Karpas-422 (cell line): ENCODE data around the gene OR10A3. TPM values are rescaled to one million over a fixed set of nuclear protein-coding genes. Genes with fewer than 3 reads are reported as not detected.
A peak's percentile ranks its signal among the peaks of the same experiment; 100 is the strongest.
"Not testable (repeated sequence)": the region's sequence is repeated elsewhere in the genome, so short reads cannot be mapped to it uniquely, and the experiment has no call there.

Experiments used
- DNase-seq: peaks from one replicate; pipeline ENCODE4 v3.0.0-alpha.2; 2015
- H2AFZ ChIP-seq: fragments of 200-600 bp; sonication (generic); 2 replicates; pipeline ENCODE4 v1.6.1; 2014; ENCODE audit warnings: antibody characterized with exemption, low read length, mixed read lengths
- H3K27ac ChIP-seq: fragments of 200-600 bp; sonication (generic); 2 replicates; pipeline ENCODE4 v1.5.1; 2014; ENCODE audit warnings: mild to moderate bottlenecking, low read length, moderate library complexity
- H3K27me3 ChIP-seq: fragments of 200-600 bp; sonication (generic); 2 replicates; pipeline ENCODE4 v1.6.1; 2014; ENCODE audit warnings: low read length, mixed read lengths
- H3K36me3 ChIP-seq: fragments of 200-600 bp; sonication (generic); 2 replicates; pipeline ENCODE4 v1.6.1; 2014; ENCODE audit warnings: low read length, mixed read lengths; ENCODE audit not compliant: insufficient read depth
- H3K4me1 ChIP-seq: fragments of 200-600 bp; sonication (generic); 2 replicates; pipeline ENCODE4 v1.6.1; 2014; ENCODE audit warnings: mild to moderate bottlenecking, low read length, mixed read lengths
- H3K4me2 ChIP-seq: fragments of 200-600 bp; sonication (generic); 2 replicates; pipeline ENCODE4 v1.6.1; 2014; ENCODE audit warnings: low read length, low read depth, mild to moderate bottlenecking; ENCODE audit not compliant: poor library complexity, severe bottlenecking
- H3K4me3 ChIP-seq: fragments of 200-600 bp; sonication (generic); 2 replicates; pipeline ENCODE4 v1.5.1; 2014; ENCODE audit warnings: mild to moderate bottlenecking, antibody characterized with exemption, low read length, mixed read lengths
- H3K79me2 ChIP-seq: fragments of 200-600 bp; sonication (generic); 2 replicates; pipeline ENCODE4 v1.6.1; 2014; ENCODE audit warnings: mild to moderate bottlenecking, low read length, mixed read lengths
- H3K9ac ChIP-seq: fragments of 200-600 bp; sonication (generic); 2 replicates; pipeline ENCODE4 v1.6.0; 2014; ENCODE audit warnings: low read length
- H3K9me2 ChIP-seq: fragments of 200-600 bp; sonication (generic), shearing (Covaris generic); replicated peaks from 2 replicates; pipeline ENCODE4 v1.6.0; 2014; ENCODE audit warnings: mild to moderate bottlenecking, low read length, moderate library complexity; ENCODE audit not compliant: insufficient read depth
- H3K9me3 ChIP-seq: fragments of 300-700, 200-600 bp; sonication (generic); 2 replicates; pipeline ENCODE4 v1.6.1; 2014; ENCODE audit warnings: low read length, mixed read lengths
- H4K20me1 ChIP-seq: fragments of 200-600 bp; sonication (generic); 2 replicates; pipeline ENCODE4 v1.6.1; 2014; ENCODE audit warnings: mild to moderate bottlenecking, antibody characterized with exemption, low read length, low read depth; ENCODE audit not compliant: insufficient read depth
- total RNA-seq: library from RNA; depleted of rRNA; stranded (reverse); fragments of >200 nt; shearing (Covaris generic); gene quantifications from 2 replicates; pipeline ENCODE4 v1.2.3, GENCODE V29; 2014; ENCODE audit warnings: low replicate concordance; rRNA removed

Gene OR10A3
- total RNA-seq = not detected in 2 replicates

- H3K9me3 ChIP-seq = peaks cover 15% of the 10 kb centered on the region
- H3K4me1 ChIP-seq = no peaks in the 10 kb centered on the region
- H3K36me3 ChIP-seq = no peaks in the 10 kb centered on the region; the same call in 1 of the 2 replicates
- H3K79me2 ChIP-seq = no peaks in the 10 kb centered on the region
- DNase-seq = no peak
- H3K4me2 ChIP-seq = no peak within 1 kb of the TSS
- no peak within 1 kb of the TSS for H2AFZ ChIP-seq
- H3K27me3 ChIP-seq = no peaks in the 10 kb centered on the region
- H3K4me3 ChIP-seq = no peak within 1 kb of the TSS
- no peak within 1 kb of the TSS for H3K27ac ChIP-seq
- no peaks in the 10 kb centered on the region for H3K9me2 ChIP-seq
- no peak within 1 kb of the TSS for H3K9ac ChIP-seq
- no peaks in the 10 kb centered on the region for H4K20me1 ChIP-seq
Measured at GRCh38 chr11:7941608-7942007, at the start of gene OR10A3. Gene OR10A3, minus strand, starts transcription at chr11:7941708. Its CDS starts 2,188 bp downstream, at chr11:7939520.

GRCh38 chr11:7987560-7987883 is 46.0 kb upstream of the OR10A3 start:
- H3K36me3 ChIP-seq, H3K27me3 ChIP-seq, H3K27ac ChIP-seq, DNase-seq, H3K9me3 ChIP-seq, H3K9me2 ChIP-seq, H2AFZ ChIP-seq: not testable (repeated sequence)
- Histone ChIP-seq H3K9ac (peak overlapping the region; percentile 79), H3K79me2 (peaks cover 45% of the 10 kb centered on the region), H3K4me1 (peaks cover 29% of the 10 kb centered on the region), H3K4me2 (peak overlapping the region; percentile 93), H3K4me3 (peak overlapping the region; percentile 88), H4K20me1 (peaks cover 20% of the 10 kb centered on the region; the same call in 1 of the 2 replicates)

- peak within 1 kb of the TSS; percentile 93 for H3K4me2 ChIP-seq
- no peaks in the 10 kb centered on the region for H3K9me2 ChIP-seq
- peak within 1 kb of the TSS; percentile 20; the same call in 1 of the 2 replicates for H3K27ac ChIP-seq
- H3K36me3 ChIP-seq = peaks cover 9% of the 10 kb centered on the region; the same call in 1 of the 2 replicates
- peak within 1 kb of the TSS; percentile 84 for H3K9ac ChIP-seq
- no peaks in the 10 kb centered on the region for H3K9me3 ChIP-seq
- peak within 1 kb of the TSS; percentile 93 for H2AFZ ChIP-seq
- DNase-seq = peak; percentile 99
- H3K4me3 ChIP-seq = peak within 1 kb of the TSS; percentile 88
- peaks cover 45% of the 10 kb centered on the region for H3K79me2 ChIP-seq
- H4K20me1 ChIP-seq = peaks cover 20% of the 10 kb centered on the region; the same call in 1 of the 2 replicates
- H3K4me1 ChIP-seq = peaks cover 29% of the 10 kb centered on the region
- H3K27me3 ChIP-seq = no peaks in the 10 kb centered on the region
Measured at GRCh38 chr11:7986768-7987559, 45.5 kb upstream of the OR10A3 start, which contains the start of gene EIF3F. Gene EIF3F, plus strand, starts transcription at chr11:7987337. Its CDS starts 16 bp downstream, at chr11:7987353.

- Histone ChIP-seq H3K9me2 (no peaks in the 10 kb centered on the region), H3K9ac (no peak overlapping the region), H3K4me3 (no peak overlapping the region), H2AFZ (no peak overlapping the region), H3K27ac (no peak overlapping the region), H3K79me2 (peaks cover 19% of the 10 kb centered on the region), H3K4me2 (no peak overlapping the region), H4K20me1 (peaks cover 14% of the 10 kb centered on the region; the same call in 1 of the 2 replicates), H3K36me3 (peaks cover 4% of the 10 kb centered on the region; the same call in 1 of the 2 replicates), H3K4me1 (peaks cover 23% of the 10 kb centered on the region), H3K9me3 (no peaks in the 10 kb centered on the region), H3K27me3 (no peaks in the 10 kb centered on the region)
- DNase-seq = no peak
Measured at GRCh38 chr11:7983832-7984590, 42.5 kb upstream of the OR10A3 start.

- no peak overlapping the region for H3K4me3 ChIP-seq
- peaks cover under 1% of the 10 kb centered on the region; the same call in 1 of the 2 replicates for H4K20me1 ChIP-seq
- no peaks in the 10 kb centered on the region for H3K9me2 ChIP-seq
- H3K27ac ChIP-seq = no peak overlapping the region
- H3K4me2 ChIP-seq = no peak overlapping the region
- no peaks in the 10 kb centered on the region for H3K9me3 ChIP-seq
- no peaks in the 10 kb centered on the region for H3K27me3 ChIP-seq
- H2AFZ ChIP-seq = no peak overlapping the region
- H3K79me2 ChIP-seq = peaks cover 5% of the 10 kb centered on the region
- H3K4me1 ChIP-seq = peaks cover 11% of the 10 kb centered on the region
- DNase-seq = no peak
- H3K36me3 ChIP-seq = no peaks in the 10 kb centered on the region
- H3K9ac ChIP-seq = no peak overlapping the region
Measured at GRCh38 chr11:7982582-7983119, 41.1 kb upstream of the OR10A3 start.

GRCh38 chr11:7981619-7982157 is 40.2 kb upstream of the OR10A3 start:
- no peaks in the 10 kb centered on the region for H4K20me1 ChIP-seq
- DNase-seq = no peak
- H3K79me2 ChIP-seq = no peaks in the 10 kb centered on the region
- no peak overlapping the region for H3K27ac ChIP-seq
- no peak overlapping the region for H3K9ac ChIP-seq
- H3K9me3 ChIP-seq = no peaks in the 10 kb centered on the region
- no peak overlapping the region for H3K4me3 ChIP-seq
- H3K4me2 ChIP-seq = no peak overlapping the region
- H3K4me1 ChIP-seq = peaks cover 9% of the 10 kb centered on the region
- H3K36me3 ChIP-seq = no peaks in the 10 kb centered on the region
- H2AFZ ChIP-seq = no peak overlapping the region
- H3K27me3 ChIP-seq = no peaks in the 10 kb centered on the region
- no peaks in the 10 kb centered on the region for H3K9me2 ChIP-seq

GRCh38 chr11:7977232-7977917 is 35.9 kb upstream of the OR10A3 start:
- Histone ChIP-seq H3K9me3 (no peaks in the 10 kb centered on the region), H3K9me2 (no peaks in the 10 kb centered on the region), H3K4me1 (no peaks in the 10 kb centered on the region), H3K4me3 (no peak overlapping the region), H4K20me1 (no peaks in the 10 kb centered on the region), H3K36me3 (no peaks in the 10 kb centered on the region), H2AFZ (no peak overlapping the region), H3K79me2 (no peaks in the 10 kb centered on the region), H3K27me3 (no peaks in the 10 kb centered on the region), H3K27ac (no peak overlapping the region), H3K9ac (no peak overlapping the region), H3K4me2 (no peak overlapping the region)
- DNase-seq = no peak
